MG63 (cell line): Measurements from ENCODE around the gene RHOC. TPM values are rescaled to one million over a fixed set of nuclear protein-coding genes. Genes with fewer than 3 reads are reported as not detected.

Source experiments
- DNase-seq: peaks from one replicate; pipeline ENCODE4 v3.0.0-alpha.2; 2020
- H3K27me3 ChIP-seq: fragments of 250-450 bp; sonication (Bioruptor Pico); 2 replicates; pipeline ENCODE4 v1.5.1; 2020; ENCODE audit warnings: mild to moderate bottlenecking, moderate library complexity
- H3K36me3 ChIP-seq: fragments of 250-450 bp; sonication (Bioruptor Pico); 2 replicates; pipeline ENCODE4 v1.5.1; 2020; ENCODE audit warnings: mild to moderate bottlenecking, moderate library complexity
- H3K4me3 ChIP-seq: fragments of 250-450 bp; sonication (Bioruptor Pico); 2 replicates; pipeline ENCODE4 v1.5.1; 2020; ENCODE audit warnings: mild to moderate bottlenecking, moderate library complexity
- H3K9me3 ChIP-seq: fragments of 250-450 bp; sonication (Bioruptor Pico); 2 replicates; pipeline ENCODE4 v1.5.1; 2020; ENCODE audit warnings: mild to moderate bottlenecking, moderate library complexity
- total RNA-seq: library from RNA; depleted of rRNA; stranded (reverse); fragments of >200 nt; shearing (Covaris generic); gene quantifications from 2 replicates; pipeline ENCODE4 v1.2.3, GENCODE V29; 2014; ENCODE audit warnings: low replicate concordance

The RHOC gene
- total RNA-seq, 1 experiment from 2014 or later = 693 TPM

GRCh38 chr1:112697781-112698201 is 9.1 kb downstream of the RHOC start:
- Histone ChIP-seq H3K27me3 (no peaks in the 10 kb centered on the region), H3K36me3 (peaks cover 89% of the 10 kb centered on the region), H3K9me3 (no peaks in the 10 kb centered on the region), H3K4me3 (no peak overlapping the region)
- DNase-seq = no peak

- Histone ChIP-seq H3K27me3 (no peaks in the 10 kb centered on the region), H3K9me3 (no peaks in the 10 kb centered on the region)
- DNase-seq = no peak
These were observed 10.2 kb downstream of the RHOC start for GRCh38 chr1:112696578-112697314.

GRCh38 chr1:112695276-112695675 is 11.7 kb downstream of the RHOC start:
- Histone ChIP-seq H3K36me3 (peaks cover 86% of the 10 kb centered on the region), H3K27me3 (no peaks in the 10 kb centered on the region), H3K9me3 (no peaks in the 10 kb centered on the region), H3K4me3 (no peak overlapping the region)
- no peak for DNase-seq

More at GRCh38 chr1:112696578-112697314, 10.2 kb downstream of the RHOC start:
- Histone ChIP-seq H3K4me3 (no peak overlapping the region), H3K36me3 (peaks cover 88% of the 10 kb centered on the region)

- H3K36me3 ChIP-seq = peaks cover 85% of the 10 kb centered on the region
- H3K27me3 ChIP-seq = no peaks in the 10 kb centered on the region
- no peaks in the 10 kb centered on the region for H3K9me3 ChIP-seq
- no peak for DNase-seq
- H3K4me3 ChIP-seq = no peak overlapping the region
These were observed 12.5 kb downstream of the RHOC start for GRCh38 chr1:112694363-112694929.

GRCh38 chr1:112693821-112694220 is 13.1 kb downstream of the RHOC start:
- Histone ChIP-seq H3K9me3 (no peaks in the 10 kb centered on the region), H3K4me3 (no peak overlapping the region), H3K27me3 (no peaks in the 10 kb centered on the region), H3K36me3 (peaks cover 83% of the 10 kb centered on the region)
- no peak for DNase-seq

GRCh38 chr1:112692681-112693080 is 14.2 kb downstream of the RHOC start:
- DNase-seq = no peak
- peaks cover 74% of the 10 kb centered on the region for H3K36me3 ChIP-seq
- no peaks in the 10 kb centered on the region for H3K9me3 ChIP-seq
- no peaks in the 10 kb centered on the region for H3K27me3 ChIP-seq
- no peak overlapping the region for H3K4me3 ChIP-seq

- Histone ChIP-seq H3K27me3 (no peaks in the 10 kb centered on the region), H3K36me3 (peaks cover 51% of the 10 kb centered on the region), H3K4me3 (no peak overlapping the region), H3K9me3 (no peaks in the 10 kb centered on the region)
- DNase-seq = no peak
These were observed 17.1 kb downstream of the RHOC start for GRCh38 chr1:112689842-112690237.

GRCh38 chr1:112689196-112689841 is 17.6 kb downstream of the RHOC start:
- Histone ChIP-seq H3K36me3 (peaks cover 46% of the 10 kb centered on the region), H3K4me3 (no peak overlapping the region), H3K27me3 (no peaks in the 10 kb centered on the region), H3K9me3 (no peaks in the 10 kb centered on the region)
- DNase-seq = no peak

- Histone ChIP-seq H3K4me3 (no peak overlapping the region), H3K36me3 (peaks cover 42% of the 10 kb centered on the region), H3K9me3 (no peaks in the 10 kb centered on the region), H3K27me3 (no peaks in the 10 kb centered on the region)
- DNase-seq = no peak
These were observed 18.1 kb downstream of the RHOC start for GRCh38 chr1:112688781-112689193.

- no peak overlapping the region for H3K4me3 ChIP-seq
- no peaks in the 10 kb centered on the region for H3K9me3 ChIP-seq
- H3K36me3 ChIP-seq = peaks cover 42% of the 10 kb centered on the region
These were observed 19.0 kb downstream of the RHOC start for GRCh38 chr1:112687785-112688496.

GRCh38 chr1:112687361-112687760 is 19.6 kb downstream of the RHOC start:
- H3K9me3 ChIP-seq = no peaks in the 10 kb centered on the region
- no peaks in the 10 kb centered on the region for H3K27me3 ChIP-seq
- peaks cover 36% of the 10 kb centered on the region for H3K36me3 ChIP-seq
- H3K4me3 ChIP-seq = no peak overlapping the region
- no peak for DNase-seq

More at GRCh38 chr1:112687785-112688496, 19.0 kb downstream of the RHOC start:
- no peak for DNase-seq
- H3K27me3 ChIP-seq = no peaks in the 10 kb centered on the region

- Histone ChIP-seq H3K27me3 (no peaks in the 10 kb centered on the region), H3K36me3 (peaks cover 32% of the 10 kb centered on the region), H3K4me3 (no peak overlapping the region), H3K9me3 (no peaks in the 10 kb centered on the region)
- no peak for DNase-seq
These were observed 20.1 kb downstream of the RHOC start for GRCh38 chr1:112686835-112687234.

GRCh38 chr1:112686417-112686816 is 20.5 kb downstream of the RHOC start:
- no peaks in the 10 kb centered on the region for H3K27me3 ChIP-seq
- no peak overlapping the region for H3K4me3 ChIP-seq
- peaks cover 30% of the 10 kb centered on the region for H3K36me3 ChIP-seq
- DNase-seq = no peak
- H3K9me3 ChIP-seq = no peaks in the 10 kb centered on the region

- no peak overlapping the region for H3K4me3 ChIP-seq
- no peaks in the 10 kb centered on the region for H3K9me3 ChIP-seq
- peaks cover 29% of the 10 kb centered on the region for H3K36me3 ChIP-seq
- no peaks in the 10 kb centered on the region for H3K27me3 ChIP-seq
- no peak for DNase-seq
These were observed 21.0 kb downstream of the RHOC start for GRCh38 chr1:112685913-112686312.

GRCh38 chr1:112678605-112679004 is 28.3 kb downstream of the RHOC start:
- no peak for DNase-seq
- Histone ChIP-seq H3K9me3 (no peaks in the 10 kb centered on the region), H3K27me3 (no peaks in the 10 kb centered on the region), H3K4me3 (no peak overlapping the region), H3K36me3 (peaks cover 36% of the 10 kb centered on the region)

GRCh38 chr1:112677501-112677900 is 29.4 kb downstream of the RHOC start:
- Histone ChIP-seq H3K9me3 (no peaks in the 10 kb centered on the region), H3K27me3 (no peaks in the 10 kb centered on the region), H3K4me3 (no peak overlapping the region), H3K36me3 (peaks cover 41% of the 10 kb centered on the region)
- no peak for DNase-seq

- Histone ChIP-seq H3K27me3 (no peaks in the 10 kb centered on the region), H3K36me3 (peaks cover 43% of the 10 kb centered on the region), H3K9me3 (no peaks in the 10 kb centered on the region), H3K4me3 (no peak overlapping the region)
- DNase-seq = no peak
These were observed 30.4 kb downstream of the RHOC start for GRCh38 chr1:112676543-112676942.
